ACC112 (cell line): ENCODE results near the gene MYO5B.

Experiments used
- H2AFZ ChIP-seq: fragments of 200-600 bp; sonication (generic); one replicate; pipeline ENCODE4 v1.6.0; 2017; ENCODE audit warnings: antibody characterized with exemption, low read length; ENCODE audit not compliant: unreplicated experiment
- H3K27ac ChIP-seq: fragments of 200-600 bp; sonication (generic); 2 replicates; pipeline ENCODE4 v1.5.1; 2014; ENCODE audit warnings: low read depth, mild to moderate bottlenecking, antibody characterized with exemption, low read length, moderate library complexity
- H3K27me3 ChIP-seq: fragments of 200-600 bp; sonication (generic); 2 replicates; pipeline ENCODE4 v1.6.1; 2014; ENCODE audit warnings: mild to moderate bottlenecking, antibody characterized with exemption, low read length, moderate library complexity, mixed read lengths; ENCODE audit not compliant: insufficient read depth
- H3K36me3 ChIP-seq: fragments of 200-600 bp; sonication (generic); 2 replicates; pipeline ENCODE4 v1.6.1; 2016; ENCODE audit warnings: mild to moderate bottlenecking, antibody characterized with exemption, low read length, moderate library complexity, mixed read lengths; ENCODE audit not compliant: insufficient read depth
- H3K4me1 ChIP-seq: fragments of 200-600 bp; sonication (generic); one replicate; pipeline ENCODE4 v1.6.1; 2016; ENCODE audit warnings: low read length, mixed read lengths; ENCODE audit not compliant: insufficient read depth, unreplicated experiment, control insufficient read depth
- H3K4me3 ChIP-seq: fragments of 200-600 bp; sonication (generic); 2 replicates; pipeline ENCODE4 v1.5.1; 2014; ENCODE audit warnings: mild to moderate bottlenecking, low read depth, low read length
- H3K79me2 ChIP-seq: fragments of 200-600 bp; sonication (generic); one replicate; pipeline ENCODE4 v1.6.0; 2016; ENCODE audit warnings: low read length; ENCODE audit not compliant: control insufficient read depth, unreplicated experiment, insufficient read depth

MYO5B gene

GRCh38 chr18:50152900-50153299 is 42.0 kb downstream of the MYO5B start:
- Histone ChIP-seq H3K27ac (no peak overlapping the region), H3K36me3 (no peaks in the 10 kb centered on the region), H3K4me3 (no peak overlapping the region), H3K27me3 (no peaks in the 10 kb centered on the region), H3K4me1 (no peaks in the 10 kb centered on the region), H3K79me2 (no peaks in the 10 kb centered on the region), H2AFZ (no peak overlapping the region)

- no peaks in the 10 kb centered on the region for H3K36me3 ChIP-seq
- no peak overlapping the region for H3K4me3 ChIP-seq
- H2AFZ ChIP-seq, result no peak overlapping the region
- no peaks in the 10 kb centered on the region for H3K27me3 ChIP-seq
- H3K4me1 ChIP-seq, result no peaks in the 10 kb centered on the region
- H3K79me2 ChIP-seq, result no peaks in the 10 kb centered on the region
- no peak overlapping the region for H3K27ac ChIP-seq
Observed at GRCh38 chr18:50151926-50152325, 43.0 kb downstream of the MYO5B start.

GRCh38 chr18:50144540-50144939 is 50.4 kb downstream of the MYO5B start:
- Histone ChIP-seq H3K27ac (no peak overlapping the region), H3K36me3 (no peaks in the 10 kb centered on the region), H3K27me3 (no peaks in the 10 kb centered on the region), H3K79me2 (no peaks in the 10 kb centered on the region), H3K4me3 (no peak overlapping the region), H3K4me1 (no peaks in the 10 kb centered on the region), H2AFZ (no peak overlapping the region)

GRCh38 chr18:50143886-50144285 is 51.1 kb downstream of the MYO5B start:
- Histone ChIP-seq H3K4me1 (no peaks in the 10 kb centered on the region), H3K36me3 (no peaks in the 10 kb centered on the region), H3K27ac (no peak overlapping the region), H3K27me3 (no peaks in the 10 kb centered on the region), H3K79me2 (no peaks in the 10 kb centered on the region), H3K4me3 (no peak overlapping the region), H2AFZ (no peak overlapping the region)

- Histone ChIP-seq H2AFZ (no peak overlapping the region), H3K4me3 (no peak overlapping the region), H3K79me2 (no peaks in the 10 kb centered on the region), H3K4me1 (no peaks in the 10 kb centered on the region), H3K27me3 (no peaks in the 10 kb centered on the region), H3K36me3 (no peaks in the 10 kb centered on the region), H3K27ac (no peak overlapping the region)
Observed at GRCh38 chr18:50143294-50143693, 51.7 kb downstream of the MYO5B start.

- Histone ChIP-seq H3K4me3 (no peak overlapping the region), H3K79me2 (no peaks in the 10 kb centered on the region), H3K4me1 (no peaks in the 10 kb centered on the region), H2AFZ (no peak overlapping the region), H3K36me3 (no peaks in the 10 kb centered on the region), H3K27me3 (no peaks in the 10 kb centered on the region), H3K27ac (no peak overlapping the region)
Observed at GRCh38 chr18:50142441-50143120, 52.4 kb downstream of the MYO5B start.

- no peak overlapping the region for H2AFZ ChIP-seq
- H3K4me3 ChIP-seq, result no peak overlapping the region
- H3K36me3 ChIP-seq, result no peaks in the 10 kb centered on the region
- H3K79me2 ChIP-seq, result no peaks in the 10 kb centered on the region
- no peaks in the 10 kb centered on the region for H3K4me1 ChIP-seq
- H3K27me3 ChIP-seq, result no peaks in the 10 kb centered on the region
- no peak overlapping the region for H3K27ac ChIP-seq
Observed at GRCh38 chr18:50138181-50139064, 56.5 kb downstream of the MYO5B start.

- Histone ChIP-seq H3K27ac (no peak overlapping the region), H3K4me1 (no peaks in the 10 kb centered on the region), H3K36me3 (no peaks in the 10 kb centered on the region), H3K27me3 (no peaks in the 10 kb centered on the region), H3K4me3 (no peak overlapping the region), H3K79me2 (no peaks in the 10 kb centered on the region), H2AFZ (no peak overlapping the region)
Observed at GRCh38 chr18:50135903-50136302, 59.0 kb downstream of the MYO5B start.

- Histone ChIP-seq H3K4me1 (no peaks in the 10 kb centered on the region), H3K27ac (no peak overlapping the region), H3K27me3 (no peaks in the 10 kb centered on the region), H3K36me3 (no peaks in the 10 kb centered on the region), H3K4me3 (no peak overlapping the region), H3K79me2 (no peaks in the 10 kb centered on the region), H2AFZ (no peak overlapping the region)
Observed at GRCh38 chr18:50133526-50133925, 61.4 kb downstream of the MYO5B start.

GRCh38 chr18:50131591-50131990 is 63.4 kb downstream of the MYO5B start:
- Histone ChIP-seq H3K27me3 (no peaks in the 10 kb centered on the region), H3K36me3 (no peaks in the 10 kb centered on the region), H3K79me2 (no peaks in the 10 kb centered on the region), H3K27ac (no peak overlapping the region), H2AFZ (no peak overlapping the region), H3K4me1 (no peaks in the 10 kb centered on the region), H3K4me3 (no peak overlapping the region)
